ENCODE data around the gene FAM181A. TPM values are rescaled to one million over a fixed set of nuclear protein-coding genes. Genes with fewer than 3 reads are reported as not detected.

The FAM181A gene
- polyA plus RNA-seq, 1 donor from 2014 or later = 0.43 TPM

DNA sequence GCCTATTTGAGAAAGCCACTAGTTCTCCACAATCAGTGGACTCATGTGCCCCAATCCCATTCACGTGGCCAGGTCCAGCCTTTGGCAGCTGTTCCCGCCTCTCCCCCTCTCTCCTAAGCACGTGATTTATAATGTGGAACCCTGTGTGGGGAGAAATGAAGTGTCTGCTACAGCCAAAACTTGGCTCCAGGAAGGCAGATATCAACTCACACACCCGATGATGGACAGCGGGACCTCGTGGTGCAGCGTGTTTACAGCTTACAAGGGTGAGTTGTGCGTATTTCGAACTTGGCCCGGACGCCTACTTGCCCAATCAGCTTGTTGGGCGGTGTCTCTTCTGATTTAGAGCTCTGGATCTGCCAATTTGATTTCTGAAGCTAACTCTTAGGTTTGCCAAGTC, 38.1 kb upstream of the FAM181A start:
- TF ChIP-seq TAF1 (IDR thresholded peaks at IDR 0.05; ENCODE audit: low read depth) = no peak
- TF ChIP-seq, protein P1, sequence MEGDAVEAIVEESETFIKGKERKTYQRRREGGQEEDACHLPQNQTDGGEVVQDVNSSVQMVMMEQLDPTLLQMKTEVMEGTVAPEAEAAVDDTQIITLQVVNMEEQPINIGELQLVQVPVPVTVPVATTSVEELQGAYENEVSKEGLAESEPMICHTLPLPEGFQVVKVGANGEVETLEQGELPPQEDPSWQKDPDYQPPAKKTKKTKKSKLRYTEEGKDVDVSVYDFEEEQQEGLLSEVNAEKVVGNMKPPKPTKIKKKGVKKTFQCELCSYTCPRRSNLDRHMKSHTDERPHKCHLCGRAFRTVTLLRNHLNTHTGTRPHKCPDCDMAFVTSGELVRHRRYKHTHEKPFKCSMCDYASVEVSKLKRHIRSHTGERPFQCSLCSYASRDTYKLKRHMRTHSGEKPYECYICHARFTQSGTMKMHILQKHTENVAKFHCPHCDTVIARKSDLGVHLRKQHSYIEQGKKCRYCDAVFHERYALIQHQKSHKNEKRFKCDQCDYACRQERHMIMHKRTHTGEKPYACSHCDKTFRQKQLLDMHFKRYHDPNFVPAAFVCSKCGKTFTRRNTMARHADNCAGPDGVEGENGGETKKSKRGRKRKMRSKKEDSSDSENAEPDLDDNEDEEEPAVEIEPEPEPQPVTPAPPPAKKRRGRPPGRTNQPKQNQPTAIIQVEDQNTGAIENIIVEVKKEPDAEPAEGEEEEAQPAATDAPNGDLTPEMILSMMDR (IDR thresholded peaks at IDR 0.05; ENCODE audit: poor library complexity, severe bottlenecking) = no peak
- TF ChIP-seq POLR2AphosphoS5 (IDR thresholded peaks at IDR 0.05) = no peak
- TF ChIP-seq SMC3 (conservative IDR thresholded peaks at IDR 0.05; ENCODE audit: poor library complexity) = no peak
- no peak for TF ChIP-seq RAD21 (conservative IDR thresholded peaks at IDR 0.05)
- no peak for TF ChIP-seq EZH2 (IDR thresholded peaks at IDR 0.05; ENCODE audit: borderline replicate concordance, insufficient read depth, low read length, poor library complexity, severe bottlenecking)
- no peak for TF ChIP-seq MXI1 (conservative IDR thresholded peaks at IDR 0.05; ENCODE audit: poor library complexity, severe bottlenecking)
- Histone ChIP-seq H3K36me3 (ENCODE audit: insufficient read depth, low read length) (no peaks in the 10 kb centered on the region), H3K4me2 (ENCODE audit: low read length) (no peak overlapping the region), H3K79me2 (replicated peaks; ENCODE audit: insufficient read depth, low read length) (no peaks in the 10 kb centered on the region), H2AFZ (ENCODE audit: low read depth, low read length) (no peak overlapping the region), H4K20me1 (ENCODE audit: insufficient read depth) (no peaks in the 10 kb centered on the region), H3K27ac (ENCODE audit: low read length) (no peak overlapping the region), H3K9me3 (ENCODE audit: low read length) (no peaks in the 10 kb centered on the region), H3K9ac (ENCODE audit: low read length) (no peak overlapping the region), H3K4me3 (ENCODE audit: low read length) (no peak overlapping the region), H3F3A (ENCODE audit: insufficient read depth, low read length, poor library complexity, severe bottlenecking) (no peaks in the 10 kb centered on the region), H3K27me3 (ENCODE audit: insufficient read depth, low read depth, low read length) (no peaks in the 10 kb centered on the region), H3K9me2 (ENCODE audit: insufficient read depth, low read length) (no peaks in the 10 kb centered on the region)

DNA sequence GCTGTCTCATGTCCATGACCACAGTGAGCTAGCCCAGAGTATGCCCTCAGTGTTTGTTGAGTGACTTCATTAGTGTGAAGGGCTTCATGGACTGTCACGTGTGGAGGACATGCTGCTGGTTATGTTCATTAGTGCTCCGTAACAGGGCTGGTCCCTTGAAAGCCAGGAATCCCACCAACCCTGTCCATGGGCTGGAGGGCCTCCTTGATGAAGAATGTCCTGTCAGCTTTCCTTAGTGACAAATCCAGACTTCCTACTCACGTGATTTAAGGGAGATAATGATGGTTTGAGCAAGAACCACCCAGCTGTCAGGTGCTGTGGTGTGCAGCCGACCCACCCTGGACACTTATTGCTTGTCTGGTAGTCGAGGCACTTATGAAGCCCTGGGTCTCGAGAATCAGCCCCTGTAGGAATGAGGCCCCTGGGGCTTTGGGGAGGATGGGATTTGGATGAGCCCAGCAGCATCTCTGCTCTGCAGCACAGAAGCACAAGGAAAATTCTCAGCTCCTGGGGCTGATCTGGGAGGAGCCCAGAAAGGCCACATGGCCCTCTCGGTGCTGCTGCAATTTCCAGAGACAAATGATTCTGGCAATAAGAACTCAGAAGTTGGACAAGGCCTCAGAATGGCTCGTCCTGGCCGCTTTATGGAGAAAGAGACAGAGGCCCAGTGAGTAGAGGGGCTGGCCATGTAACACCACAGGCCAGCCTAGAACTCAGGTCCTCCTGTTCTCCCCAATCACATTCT, 37.2 kb upstream of the FAM181A start:
- H3K27ac ChIP-seq (ENCODE audit: low read length) = no peak overlapping the region
- H3K27me3 ChIP-seq (ENCODE audit: insufficient read depth, low read depth, low read length) = no peaks in the 10 kb centered on the region
- H3K36me3 ChIP-seq (ENCODE audit: insufficient read depth, low read length) = no peaks in the 10 kb centered on the region
- no peaks in the 10 kb centered on the region for H3K9me2 ChIP-seq (ENCODE audit: insufficient read depth, low read length)
- H4K20me1 ChIP-seq (ENCODE audit: insufficient read depth) = no peaks in the 10 kb centered on the region
- H3F3A ChIP-seq (ENCODE audit: insufficient read depth, low read length, poor library complexity, severe bottlenecking) = no peaks in the 10 kb centered on the region
- no peak overlapping the region for H3K4me3 ChIP-seq (ENCODE audit: low read length)
- no peaks in the 10 kb centered on the region for H3K79me2 ChIP-seq (replicated peaks; ENCODE audit: insufficient read depth, low read length)
- H3K4me2 ChIP-seq (ENCODE audit: low read length) = no peak overlapping the region
- H3K9ac ChIP-seq (ENCODE audit: low read length) = no peak overlapping the region
- H3K9me3 ChIP-seq (ENCODE audit: low read length) = no peaks in the 10 kb centered on the region
- no peak for TF ChIP-seq RAD21 (conservative IDR thresholded peaks at IDR 0.05)
- TF ChIP-seq TAF1 (IDR thresholded peaks at IDR 0.05; ENCODE audit: low read depth) = no peak
- TF ChIP-seq EP300 (conservative IDR thresholded peaks at IDR 0.05; ENCODE audit: poor library complexity, severe bottlenecking) = no peak
- TF ChIP-seq, protein P2, sequence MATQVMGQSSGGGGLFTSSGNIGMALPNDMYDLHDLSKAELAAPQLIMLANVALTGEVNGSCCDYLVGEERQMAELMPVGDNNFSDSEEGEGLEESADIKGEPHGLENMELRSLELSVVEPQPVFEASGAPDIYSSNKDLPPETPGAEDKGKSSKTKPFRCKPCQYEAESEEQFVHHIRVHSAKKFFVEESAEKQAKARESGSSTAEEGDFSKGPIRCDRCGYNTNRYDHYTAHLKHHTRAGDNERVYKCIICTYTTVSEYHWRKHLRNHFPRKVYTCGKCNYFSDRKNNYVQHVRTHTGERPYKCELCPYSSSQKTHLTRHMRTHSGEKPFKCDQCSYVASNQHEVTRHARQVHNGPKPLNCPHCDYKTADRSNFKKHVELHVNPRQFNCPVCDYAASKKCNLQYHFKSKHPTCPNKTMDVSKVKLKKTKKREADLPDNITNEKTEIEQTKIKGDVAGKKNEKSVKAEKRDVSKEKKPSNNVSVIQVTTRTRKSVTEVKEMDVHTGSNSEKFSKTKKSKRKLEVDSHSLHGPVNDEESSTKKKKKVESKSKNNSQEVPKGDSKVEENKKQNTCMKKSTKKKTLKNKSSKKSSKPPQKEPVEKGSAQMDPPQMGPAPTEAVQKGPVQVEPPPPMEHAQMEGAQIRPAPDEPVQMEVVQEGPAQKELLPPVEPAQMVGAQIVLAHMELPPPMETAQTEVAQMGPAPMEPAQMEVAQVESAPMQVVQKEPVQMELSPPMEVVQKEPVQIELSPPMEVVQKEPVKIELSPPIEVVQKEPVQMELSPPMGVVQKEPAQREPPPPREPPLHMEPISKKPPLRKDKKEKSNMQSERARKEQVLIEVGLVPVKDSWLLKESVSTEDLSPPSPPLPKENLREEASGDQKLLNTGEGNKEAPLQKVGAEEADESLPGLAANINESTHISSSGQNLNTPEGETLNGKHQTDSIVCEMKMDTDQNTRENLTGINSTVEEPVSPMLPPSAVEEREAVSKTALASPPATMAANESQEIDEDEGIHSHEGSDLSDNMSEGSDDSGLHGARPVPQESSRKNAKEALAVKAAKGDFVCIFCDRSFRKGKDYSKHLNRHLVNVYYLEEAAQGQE (IDR thresholded peaks at IDR 0.05; ENCODE audit: borderline replicate concordance) = no peak
- TF ChIP-seq, protein P1 (IDR thresholded peaks at IDR 0.05; ENCODE audit: poor library complexity, severe bottlenecking) = no peak
- no peak for TF ChIP-seq EZH2 (IDR thresholded peaks at IDR 0.05; ENCODE audit: borderline replicate concordance, insufficient read depth, low read length, poor library complexity, severe bottlenecking)
- no peak for TF ChIP-seq SMC3 (conservative IDR thresholded peaks at IDR 0.05; ENCODE audit: poor library complexity)
- no peak for TF ChIP-seq POLR2AphosphoS5 (IDR thresholded peaks at IDR 0.05)
- TF ChIP-seq MXI1 (conservative IDR thresholded peaks at IDR 0.05; ENCODE audit: poor library complexity, severe bottlenecking) = no peak
- no peak overlapping the region for H2AFZ ChIP-seq (ENCODE audit: low read depth, low read length)
